ENCODE measurements around the gene PRXL2B.
"Not testable (repeated sequence)": the region's sequence is repeated elsewhere in the genome, so short reads cannot be mapped to it uniquely, and the experiment has no call there.

The PRXL2B gene

DNA sequence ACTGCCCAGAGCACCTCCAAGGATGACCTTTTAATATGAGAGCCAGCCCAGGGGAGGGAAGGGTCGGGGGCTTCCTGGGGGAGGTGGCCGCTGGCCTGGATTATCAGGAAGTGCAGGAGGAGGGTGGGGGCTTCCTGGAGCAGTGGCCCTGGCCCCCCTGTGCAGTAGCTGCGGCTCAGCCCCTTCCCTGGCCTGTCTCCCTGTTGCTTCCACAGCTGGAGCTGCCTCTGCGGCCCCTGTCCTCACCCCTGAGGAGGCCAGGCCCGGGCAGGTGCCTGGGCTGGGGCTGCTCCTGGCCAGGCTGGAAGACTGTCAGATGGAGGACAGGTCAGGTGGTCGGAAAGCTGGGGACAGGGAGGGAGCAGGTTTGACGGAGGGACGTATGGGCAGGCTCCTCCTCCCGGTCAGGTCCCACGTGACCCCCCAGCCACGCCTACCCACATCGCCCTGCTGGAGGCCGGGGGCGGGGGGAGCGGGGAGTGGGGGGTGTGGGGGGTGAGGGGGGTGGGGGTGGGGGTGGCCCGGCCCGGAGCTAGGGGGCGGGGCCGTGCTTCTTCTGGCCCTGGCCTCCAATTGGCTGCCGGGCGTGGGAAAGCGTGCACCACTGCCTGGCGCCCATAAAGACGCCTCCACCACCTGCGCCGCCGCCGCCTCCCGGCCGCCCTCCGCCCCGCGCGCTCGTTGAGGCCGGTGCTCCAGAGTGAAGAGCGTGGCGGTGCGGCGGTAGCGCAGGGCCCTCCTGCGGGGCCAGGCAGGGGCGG, 40.6 kb upstream of the PRXL2B start:
- in situ Hi-C loops (cut with MboI; ENCODE audit: low sequenced_read_pairs, unreplicated experiment): loop anchor here (25.0 kb wide), 1 partner anchor 134 kb away; the partner anchor contains the start of gene PEX10
- peak; percentile 98 for DNase-seq (ENCODE audit: low spot score)
- TF ChIP-seq CTCF (IDR thresholded peaks at IDR 0.05; ENCODE audit: borderline replicate concordance, control extremely low read depth, extremely low read depth, insufficient read depth, missing control alignments): no peak

- in situ Hi-C loops (cut with MboI; ENCODE audit: low sequenced_read_pairs, unreplicated experiment): loop anchor here (25.0 kb wide), 1 partner anchor 134 kb away; the partner anchor contains the start of gene PEX10
- no peak for TF ChIP-seq CTCF (IDR thresholded peaks at IDR 0.05; ENCODE audit: borderline replicate concordance, control extremely low read depth, extremely low read depth, insufficient read depth, missing control alignments)
- peak; percentile 90 for DNase-seq (ENCODE audit: low spot score)
These were observed 39.9 kb upstream of the PRXL2B start for GRCh38 chr1:2546515-2547209.

DNA sequence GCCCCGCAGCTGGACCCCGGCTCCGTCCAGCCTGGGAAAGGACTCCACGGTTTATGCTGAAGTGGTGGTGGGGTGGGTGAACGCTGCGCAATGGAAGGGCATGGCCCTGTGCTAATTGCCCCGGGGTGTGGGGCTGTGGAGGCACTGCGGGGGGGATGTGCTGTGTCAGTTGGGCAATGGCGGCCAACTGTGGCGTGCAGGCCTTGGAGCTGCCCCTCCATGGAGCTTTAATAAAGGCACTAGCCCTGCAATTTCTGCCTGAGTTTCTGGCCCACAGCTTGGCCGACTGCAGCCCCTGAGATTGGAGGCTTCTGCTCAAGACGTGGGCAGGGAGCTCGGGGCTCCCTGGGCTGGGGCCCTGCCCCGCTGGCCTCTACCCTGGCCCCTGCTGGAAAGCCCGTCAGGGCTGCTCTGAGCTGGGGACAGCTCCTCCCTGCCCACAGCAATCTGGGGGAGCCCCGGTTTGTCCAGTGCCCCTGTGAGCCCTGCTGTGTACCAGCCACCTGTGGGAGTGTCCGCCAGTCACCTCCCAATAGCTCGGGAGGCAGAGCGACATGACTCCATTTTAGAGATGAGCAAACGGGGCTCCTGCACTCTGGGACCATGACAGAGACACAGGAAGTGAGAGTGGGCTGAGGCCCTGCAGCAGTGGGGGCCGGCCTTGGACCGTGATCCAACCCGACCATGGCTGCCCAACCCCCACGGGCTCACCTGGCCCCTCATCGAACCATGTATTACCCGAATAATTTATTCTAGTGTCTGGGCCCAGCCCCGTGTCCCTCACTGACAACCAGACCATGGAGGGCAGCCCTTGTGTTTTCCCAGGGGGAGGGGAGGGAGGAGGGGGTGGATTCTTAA, 39.1 kb upstream of the PRXL2B start:
- TF ChIP-seq CTCF (IDR thresholded peaks at IDR 0.05; ENCODE audit: borderline replicate concordance, control extremely low read depth, extremely low read depth, insufficient read depth, missing control alignments): no peak
- in situ Hi-C loops (cut with MboI; ENCODE audit: low sequenced_read_pairs, unreplicated experiment): loop anchor here (25.0 kb wide), 1 partner anchor 135 kb away; the partner anchor contains the start of gene PEX10
- DNase-seq (ENCODE audit: low spot score): peak; percentile 77

DNA sequence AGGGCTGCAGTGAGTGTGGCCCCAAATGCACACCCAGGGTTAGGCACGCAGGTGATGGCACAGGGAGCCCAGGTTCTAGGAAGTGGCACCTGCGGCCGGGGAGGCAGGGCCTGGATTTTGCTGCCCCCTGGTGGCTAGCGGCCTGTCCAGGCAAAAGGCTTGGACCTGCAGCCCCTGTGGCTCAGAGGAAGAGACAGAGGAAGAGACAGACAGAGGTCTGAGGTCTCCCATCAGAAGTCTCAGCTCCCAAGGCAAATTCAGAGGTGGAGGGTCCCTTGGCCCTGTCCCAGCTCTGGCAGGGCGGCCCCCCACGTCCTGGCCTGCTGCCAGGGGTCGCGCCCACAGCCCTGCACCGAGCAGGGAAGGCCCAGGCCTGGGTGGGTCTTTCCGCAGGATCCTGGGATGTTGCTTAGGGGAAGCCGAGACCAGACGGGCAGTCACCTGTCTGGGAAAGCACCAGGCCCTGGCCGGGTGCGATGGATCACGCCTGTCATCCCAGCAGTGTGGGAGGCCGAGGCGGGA, 38.4 kb upstream of the PRXL2B start:
- peak; percentile 92 for TF ChIP-seq CTCF (IDR thresholded peaks at IDR 0.05; ENCODE audit: borderline replicate concordance, control extremely low read depth, extremely low read depth, insufficient read depth, missing control alignments)
- peak; percentile 75 for DNase-seq (ENCODE audit: low spot score)
- in situ Hi-C loops (cut with MboI; ENCODE audit: low sequenced_read_pairs, unreplicated experiment): loop anchor here (25.0 kb wide), 1 partner anchor 136 kb away; the partner anchor contains the start of gene PEX10

DNA sequence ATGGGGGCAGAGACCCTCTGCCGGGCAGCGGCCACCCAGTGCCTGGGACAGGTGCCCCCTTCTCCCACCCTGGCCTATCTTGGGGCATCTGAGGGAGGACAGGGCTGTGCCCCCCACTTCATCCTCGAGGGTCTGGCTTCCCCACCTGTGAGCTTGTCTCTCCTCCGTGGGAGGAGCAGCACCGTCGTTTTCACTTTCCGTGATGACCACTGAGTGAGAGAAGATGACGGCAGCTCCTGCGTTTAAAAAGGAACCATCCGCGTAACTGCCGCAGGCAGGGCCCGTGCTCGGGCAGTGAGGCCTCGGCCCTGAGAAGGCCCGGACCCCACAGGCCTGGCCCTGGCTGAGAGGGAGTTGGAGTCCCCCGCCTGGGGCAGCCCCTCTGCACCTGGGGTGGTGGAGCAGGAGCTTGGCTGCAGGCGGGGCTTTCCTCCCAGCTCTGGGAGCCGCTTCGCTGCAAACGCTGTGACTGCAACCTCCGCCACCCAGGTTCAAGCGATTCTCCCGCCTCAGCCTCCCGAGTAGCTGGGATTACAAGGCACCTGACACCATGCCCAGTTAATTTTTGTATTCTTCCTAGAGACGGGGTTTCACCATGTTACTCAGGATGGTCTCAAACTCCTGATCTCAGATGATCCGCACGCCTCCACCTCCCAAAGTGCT, 37.1 kb upstream of the PRXL2B start:
- in situ Hi-C loops (cut with MboI; ENCODE audit: low sequenced_read_pairs, unreplicated experiment): loop anchor here (25.0 kb wide), 1 partner anchor 137 kb away; the partner anchor contains the start of gene PEX10
- DNase-seq (ENCODE audit: low spot score): not testable (repeated sequence)

- DNase-seq (ENCODE audit: low spot score); in situ Hi-C loops (cut with MboI; ENCODE audit: low sequenced_read_pairs, unreplicated experiment): not testable (repeated sequence)
These were observed 36.2 kb upstream of the PRXL2B start for GRCh38 chr1:2550309-2550861.

DNA sequence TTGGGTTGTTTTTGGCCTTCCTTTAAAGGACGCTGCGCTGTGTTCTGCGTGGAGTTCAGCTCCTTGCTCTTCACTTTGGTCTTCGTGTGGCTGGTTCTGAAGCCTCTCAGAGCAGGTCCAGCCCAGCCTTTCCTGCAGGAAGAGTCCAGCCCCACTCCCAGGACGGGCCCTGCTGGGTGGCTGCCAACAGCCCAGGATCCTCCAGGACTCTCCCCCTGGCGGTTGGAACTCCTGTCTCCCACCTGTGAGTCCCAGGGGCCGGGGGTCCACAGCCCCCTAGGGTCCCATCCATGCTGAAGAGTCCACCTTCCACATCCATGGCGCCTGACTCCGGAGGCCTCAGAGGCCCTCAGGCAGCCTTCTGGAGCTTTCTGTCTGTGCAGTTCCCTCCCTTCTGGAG, 35.0 kb upstream of the PRXL2B start:
- DNase-seq (ENCODE audit: low spot score); in situ Hi-C loops (cut with MboI; ENCODE audit: low sequenced_read_pairs, unreplicated experiment): not testable (repeated sequence)
